Fibroblast of lung (primary cell): Measurements from ENCODE around the gene SYTL3. TPM values are rescaled to one million over a fixed set of nuclear protein-coding genes. Genes with fewer than 3 reads are reported as not detected.
"Not testable (repeated sequence)": the region's sequence is repeated elsewhere in the genome, so short reads cannot be mapped to it uniquely, and the experiment has no call there.

Experiments used
- DNase-seq, 2 donors: peaks; one replicate each; pipeline versions ENCODE4 v3.0.0 to v3.0.0-alpha.2; 2010; ENCODE audit warnings: low read depth in 2 of 2
- H2AFZ ChIP-seq: 2 replicates; pipeline ENCODE4 v1.5.1; 2012; ENCODE audit warnings: low read length, control low read depth, inconsistent platforms
- H3K27ac ChIP-seq: 2 replicates; pipeline ENCODE4 v1.5.1; 2011; ENCODE audit warnings: low read length, control low read depth; ENCODE audit not compliant: insufficient read depth
- H3K27me3 ChIP-seq: 2 replicates; pipeline ENCODE4 v1.5.1; 2011; ENCODE audit warnings: mild to moderate bottlenecking, low read length; ENCODE audit not compliant: control insufficient read depth, insufficient read depth
- H3K36me3 ChIP-seq: 2 replicates; pipeline ENCODE4 v1.5.1; 2011; ENCODE audit warnings: low read length; ENCODE audit not compliant: control insufficient read depth, insufficient read depth
- H3K4me1 ChIP-seq: 2 replicates; pipeline ENCODE4 v1.5.1; 2011; ENCODE audit warnings: low read length; ENCODE audit not compliant: control insufficient read depth, insufficient read depth; ENCODE audit errors: extremely low read depth
- H3K4me2 ChIP-seq: 2 replicates; pipeline ENCODE4 v1.5.1; 2011; ENCODE audit warnings: low read length, control low read depth; ENCODE audit not compliant: insufficient read depth; ENCODE audit errors: extremely low read depth
- H3K4me3 ChIP-seq, 4 experiments: fragments of 200-600 bp in 1 of 4; sonication (generic) in 1 of 4; replicated peaks in 1 of 4; 2 replicates each; pipeline ENCODE4 v1.5.1; 2011 to 2016; ENCODE audit warnings: low read length in 4 of 4, low read depth in 3 of 4, mild to moderate bottlenecking in 3 of 4, control low read depth in 2 of 4, inconsistent platforms in 1 of 4, mixed read lengths in 1 of 4; ENCODE audit not compliant: insufficient read depth in 1 of 4; ENCODE audit errors: control extremely low read depth in 1 of 4
- H3K79me2 ChIP-seq: 2 replicates; pipeline ENCODE4 v1.5.1; 2012; ENCODE audit warnings: mild to moderate bottlenecking, low read length, inconsistent platforms; ENCODE audit not compliant: control insufficient read depth, insufficient read depth
- H3K9ac ChIP-seq: 2 replicates; pipeline ENCODE4 v1.5.1; 2011; ENCODE audit warnings: mild to moderate bottlenecking, low read length, control low read depth; ENCODE audit not compliant: insufficient read depth
- H3K9me3 ChIP-seq: 2 replicates; pipeline ENCODE4 v1.5.1; 2012; ENCODE audit warnings: low read depth, low read length; ENCODE audit not compliant: control insufficient read depth, insufficient read depth
- H4K20me1 ChIP-seq: 2 replicates; pipeline ENCODE4 v1.5.1; 2011; ENCODE audit warnings: low read length; ENCODE audit not compliant: control insufficient read depth, insufficient read depth; ENCODE audit errors: extremely low read depth
- EZH2 ChIP-seq: IDR thresholded peaks from 2 replicates; pipeline ENCODE4 v1.5.1; 2012; ENCODE audit warnings: low read length, control low read depth, mild to moderate bottlenecking; ENCODE audit errors: missing control alignments
- polyA plus RNA-seq, 2 donors: library from polyadenylated mRNA; depleted of rRNA in 1 of 2; stranded (reverse) in 1 of 2; unstranded in 1 of 2; fragments of >200 nt; gene quantifications; 2 replicates each; pipeline ENCODE4 v1.2.1, GENCODE V29; 2011 to 2012; ENCODE audit warnings: missing spikeins in 1 of 2
- total RNA-seq: library from RNA; depleted of rRNA; stranded (reverse); fragments of >200 nt; gene quantifications from 2 replicates; pipeline ENCODE4 v1.2.1, GENCODE V29; 2014
- TF ChIP-seq, protein P1 (sequence below), 2 donors: IDR thresholded peaks in 1 of 2; conservative IDR thresholded peaks in 1 of 2; 1 replicate in 1 of 2; 2 replicates in 1 of 2; pipeline ENCODE4 v1.5.1; 2011 to 2012; ENCODE audit warnings: low read length in 2 of 2, control low read depth in 1 of 2, inconsistent platforms in 1 of 2, low read depth in 1 of 2, mild to moderate bottlenecking in 1 of 2

Gene SYTL3
- total and polyA plus RNA-seq, 2 donors (not counting 1 experiment from before 2014, with no cell fraction given) = 0.76 to 4.6 TPM

DNA sequence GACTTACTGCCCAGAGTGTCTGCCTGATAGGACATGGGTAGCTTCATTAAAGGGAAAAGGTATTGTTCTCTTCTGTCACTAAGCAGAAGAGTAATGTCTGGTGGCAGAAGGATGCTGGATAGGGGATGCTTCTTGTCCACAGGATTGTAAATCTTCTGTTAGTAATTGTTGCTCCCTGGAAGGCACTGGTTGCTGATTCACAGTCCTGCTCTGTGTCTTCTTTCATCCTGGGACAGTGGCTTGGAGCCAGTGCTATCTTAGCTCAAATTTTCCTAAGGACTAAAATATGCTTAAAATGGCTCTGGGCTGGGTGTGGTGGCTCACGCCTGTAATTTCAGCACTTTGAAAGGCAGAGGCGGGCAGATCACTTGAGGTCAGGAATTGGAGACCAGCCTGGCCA is 48.0 kb downstream of the SYTL3 start:
- no peak overlapping the region for H3K9ac ChIP-seq

GRCh38 chr6:158698931-158699330 is 49.1 kb downstream of the SYTL3 start:
- peak; percentile 23 to 45 for DNase-seq
- Histone ChIP-seq H3K4me1 (peaks cover 2% of the 10 kb centered on the region), H3K36me3 (no peaks in the 10 kb centered on the region), H3K27me3 (no peaks in the 10 kb centered on the region), H3K4me2 (no peak overlapping the region), H3K9ac (no peak overlapping the region), H3K9me3 (no peaks in the 10 kb centered on the region), H2AFZ (no peak overlapping the region), H3K4me3 (no peak overlapping the region), H4K20me1 (no peaks in the 10 kb centered on the region), H3K27ac (no peak overlapping the region), H3K79me2 (no peaks in the 10 kb centered on the region)
- TF ChIP-seq, protein P1, sequence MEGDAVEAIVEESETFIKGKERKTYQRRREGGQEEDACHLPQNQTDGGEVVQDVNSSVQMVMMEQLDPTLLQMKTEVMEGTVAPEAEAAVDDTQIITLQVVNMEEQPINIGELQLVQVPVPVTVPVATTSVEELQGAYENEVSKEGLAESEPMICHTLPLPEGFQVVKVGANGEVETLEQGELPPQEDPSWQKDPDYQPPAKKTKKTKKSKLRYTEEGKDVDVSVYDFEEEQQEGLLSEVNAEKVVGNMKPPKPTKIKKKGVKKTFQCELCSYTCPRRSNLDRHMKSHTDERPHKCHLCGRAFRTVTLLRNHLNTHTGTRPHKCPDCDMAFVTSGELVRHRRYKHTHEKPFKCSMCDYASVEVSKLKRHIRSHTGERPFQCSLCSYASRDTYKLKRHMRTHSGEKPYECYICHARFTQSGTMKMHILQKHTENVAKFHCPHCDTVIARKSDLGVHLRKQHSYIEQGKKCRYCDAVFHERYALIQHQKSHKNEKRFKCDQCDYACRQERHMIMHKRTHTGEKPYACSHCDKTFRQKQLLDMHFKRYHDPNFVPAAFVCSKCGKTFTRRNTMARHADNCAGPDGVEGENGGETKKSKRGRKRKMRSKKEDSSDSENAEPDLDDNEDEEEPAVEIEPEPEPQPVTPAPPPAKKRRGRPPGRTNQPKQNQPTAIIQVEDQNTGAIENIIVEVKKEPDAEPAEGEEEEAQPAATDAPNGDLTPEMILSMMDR (conservative IDR thresholded peaks at IDR 0.05 in 1 of 2, IDR thresholded peaks at IDR 0.05 in 1 of 2; ENCODE audit: low read depth in 1 of 2, low read length in 2 of 2) = no peak
- no peak for TF ChIP-seq EZH2

More for the DNA sequence above, 48.0 kb downstream of the SYTL3 start:
- peak in 1 of 2 donors; percentile 90 for DNase-seq
- Histone ChIP-seq H4K20me1 (no peaks in the 10 kb centered on the region), H3K4me2 (no peak overlapping the region), H3K27me3 (no peaks in the 10 kb centered on the region), H3K9me3 (no peaks in the 10 kb centered on the region), H2AFZ (no peak overlapping the region), H3K4me3 (no peak overlapping the region), H3K27ac (no peak overlapping the region), H3K36me3 (no peaks in the 10 kb centered on the region), H3K4me1 (peaks cover 2% of the 10 kb centered on the region), H3K79me2 (no peaks in the 10 kb centered on the region)
- TF ChIP-seq, protein P1 (conservative IDR thresholded peaks at IDR 0.05 in 1 of 2, IDR thresholded peaks at IDR 0.05 in 1 of 2; ENCODE audit: low read depth in 1 of 2, low read length in 2 of 2) = no peak
- no peak for TF ChIP-seq EZH2

GRCh38 chr6:158701268-158701667 is 51.4 kb downstream of the SYTL3 start:
- H4K20me1 ChIP-seq, H3K9ac ChIP-seq, H3K4me3 ChIP-seq, H3K9me3 ChIP-seq, H2AFZ ChIP-seq, H3K36me3 ChIP-seq, H3K4me1 ChIP-seq, H3K4me2 ChIP-seq, DNase-seq, H3K79me2 ChIP-seq, H3K27ac ChIP-seq, H3K27me3 ChIP-seq: not testable (repeated sequence)
